GM12874 (cell line): ENCODE measurements around the gene WDR31.

ENCODE experiments used
- CTCF ChIP-seq: IDR thresholded peaks from 2 replicates; pipeline ENCODE4 v1.5.1; 2011; ENCODE audit warnings: low read depth, mild to moderate bottlenecking, control low read depth, low read length, moderate library complexity; ENCODE audit not compliant: insufficient read depth

WDR31 gene

DNA sequence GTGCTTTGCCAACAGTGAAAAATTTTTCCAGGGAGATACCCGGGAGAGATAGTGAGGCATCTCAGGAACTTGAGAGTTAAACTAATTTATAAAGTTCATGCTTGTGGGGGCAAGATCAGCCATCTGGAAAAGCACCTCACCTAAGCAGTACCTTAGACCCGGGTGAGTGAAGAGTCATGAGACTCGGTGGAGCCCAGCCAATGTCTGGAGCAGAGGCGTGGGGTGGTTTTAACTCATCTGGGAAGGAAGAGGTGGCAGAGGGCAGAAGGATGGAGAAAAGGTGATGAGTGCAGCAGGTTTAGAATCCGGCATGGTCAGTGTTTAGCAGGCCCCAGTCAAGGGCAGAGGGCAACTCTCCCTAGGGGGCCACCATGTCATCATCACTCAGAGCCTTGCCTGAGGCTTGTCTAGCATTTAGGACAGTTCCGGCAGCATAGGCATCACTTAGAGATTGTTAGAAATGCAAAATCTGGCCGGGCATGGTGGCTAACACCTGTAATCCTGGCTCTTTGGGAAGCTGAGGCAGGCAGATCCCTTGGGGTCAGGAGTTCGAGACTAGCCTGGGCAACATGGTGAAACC, 32.6 kb downstream of the WDR31 start:
- TF ChIP-seq CTCF, result no peak

- TF ChIP-seq CTCF, result no peak
Observed at GRCh38 chr9:113306566-113306965, 33.5 kb downstream of the WDR31 start.

- no peak for TF ChIP-seq CTCF
Observed at GRCh38 chr9:113302792-113303418, 37.2 kb downstream of the WDR31 start, which contains the start of gene RNF183. Gene RNF183, minus strand, starts transcription at chr9:113303376. Its CDS starts 5,192 bp downstream, at chr9:113298184.

DNA sequence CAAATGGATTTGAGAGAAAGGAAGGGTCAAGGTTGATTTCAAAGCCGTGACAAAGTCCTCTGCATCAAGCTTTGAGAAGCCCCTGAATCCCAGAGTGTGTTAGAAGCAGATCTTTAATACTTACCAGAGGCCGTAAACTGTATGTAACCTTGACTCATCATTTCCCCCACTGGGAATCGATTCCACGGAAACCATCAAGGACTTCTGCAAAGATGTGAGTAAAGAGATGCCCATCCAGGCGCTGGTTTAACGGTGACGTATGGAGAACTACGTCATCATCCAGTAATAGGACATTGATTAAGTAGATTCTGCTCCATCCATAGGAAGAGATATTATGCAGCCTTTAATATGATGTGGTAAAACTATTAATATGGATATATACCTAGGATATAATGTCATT, 38.5 kb downstream of the WDR31 start:
- TF ChIP-seq CTCF, result no peak

GRCh38 chr9:113299800-113300292, 40.2 kb downstream of the WDR31 start:
- no peak for TF ChIP-seq CTCF

- TF ChIP-seq CTCF, result no peak
Observed at GRCh38 chr9:113298924-113299770, 40.9 kb downstream of the WDR31 start.

DNA sequence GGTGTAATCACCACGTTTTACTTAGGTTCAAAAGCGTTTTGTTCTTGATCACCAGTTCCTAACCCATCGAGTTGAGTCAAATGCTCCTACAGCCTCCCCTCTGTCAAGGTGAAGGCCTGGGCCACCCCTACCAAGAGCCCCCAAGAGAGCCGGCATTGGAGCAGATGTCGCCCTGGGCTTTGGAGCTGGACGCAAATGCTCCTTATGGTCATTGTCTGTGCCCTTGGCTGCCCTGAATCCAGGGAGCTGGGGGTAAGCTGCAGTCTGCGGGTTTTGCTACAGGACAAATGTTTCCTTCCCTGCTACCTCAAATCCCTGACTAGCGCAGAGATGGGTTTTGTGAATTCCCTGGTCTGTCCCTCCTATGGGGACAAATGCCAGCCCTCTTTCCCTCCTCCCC, 41.8 kb downstream of the WDR31 start:
- TF ChIP-seq CTCF, result no peak
